ENCODE measurements around the gene PHTF2. TPM values are rescaled to one million over a fixed set of nuclear protein-coding genes. Genes with fewer than 3 reads are reported as not detected.
A peak's percentile ranks its signal among the peaks of the same experiment; 100 is the strongest.

PHTF2 gene
- total and polyA plus RNA-seq, 10 of the 15 experiments (the other 5 are each of a cell fraction or from before 2014, with no cell fraction given) = 12.9 to 41.8 (median 27.0) TPM

DNA sequence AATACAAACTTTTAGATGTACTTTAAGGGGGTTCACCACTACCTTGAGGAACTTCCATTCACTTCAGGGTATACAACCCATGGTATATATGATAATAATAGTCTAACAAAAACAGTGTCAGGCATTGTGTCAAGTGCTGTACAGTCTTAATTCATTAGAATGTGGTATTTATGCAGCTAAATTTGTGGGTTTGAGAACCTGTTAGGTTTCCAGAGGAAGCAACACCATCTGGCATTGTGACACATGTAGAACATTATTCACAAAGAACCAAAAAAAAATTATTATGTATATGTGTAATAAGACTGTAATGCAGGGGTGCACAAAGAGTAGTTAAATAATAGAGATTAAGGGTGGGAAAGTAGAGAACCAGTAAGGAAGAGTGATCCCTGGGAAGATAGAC is 26.7 kb upstream of the PHTF2 start:
- ChIA-PET RAD21 (ENCODE audit: unreplicated experiment) (no interaction called here), POLR2A (no interaction called here), SMC1A (ENCODE audit: uncharacterized antibody, unreplicated experiment) (interaction anchor here (1.0 kb wide), 1 partner anchor 13 kb away, joined by 4 read pairs; no protein-coding TSS in a partner anchor), CTCF (no interaction called here)
- H3K9ac ChIP-seq (ENCODE audit: control insufficient read depth, insufficient read depth, low read length) = no peak overlapping the region
- peaks cover 0 to 17% of the 10 kb centered on the region in 2 experiments; a peak in 2 of 4 replicates for H3K36me3 ChIP-seq (ENCODE audit: control insufficient read depth in 2 of 2, insufficient read depth in 2 of 2, low read length in 1 of 2)
- DNase-seq (ENCODE audit: low read depth, low spot score) (no peak), ATAC-seq (no peak), FAIRE-seq (peak; percentile 49)
- in situ Hi-C loops (cut with MboI) = no loop called here
- no peaks in the 10 kb centered on the region for H3K9me3 ChIP-seq (replicated peaks; ENCODE audit: control insufficient read depth, insufficient read depth, low read length)
- no peaks in the 10 kb centered on the region for H4K20me1 ChIP-seq (ENCODE audit: control insufficient read depth, insufficient read depth)
- no peaks in the 10 kb centered on the region for H3K79me2 ChIP-seq (ENCODE audit: control insufficient read depth, insufficient read depth, low read length)
- no peaks in the 10 kb centered on the region for H3K4me1 ChIP-seq (ENCODE audit: control insufficient read depth, insufficient read depth, low read length)
- H3K27ac ChIP-seq (ENCODE audit: control insufficient read depth, insufficient read depth) = no peak overlapping the region
- intact Hi-C loops (cut with micrococcal nuclease; ENCODE audit: unreplicated experiment) = no loop called here
- no peaks in the 10 kb centered on the region for H3K27me3 ChIP-seq (replicated peaks in 1 of 2; ENCODE audit: control insufficient read depth in 2 of 2, insufficient read depth in 2 of 2, low read length in 1 of 2)
- no TSS peak for BruUV-seq (replicated peaks)
- no peak overlapping the region for H2AFZ ChIP-seq (ENCODE audit: control insufficient read depth, low read depth, low read length)
- H3K4me3 ChIP-seq = no peak overlapping the region
- H3K4me2 ChIP-seq (ENCODE audit: control insufficient read depth, insufficient read depth) = no peak overlapping the region
- TF ChIP-seq BACH1 (IDR thresholded peaks at IDR 0.05; ENCODE audit: borderline replicate concordance) = no peak
- no peak for TF ChIP-seq NKRF (conservative IDR thresholded peaks at IDR 0.05)
- TF ChIP-seq, protein P1, sequence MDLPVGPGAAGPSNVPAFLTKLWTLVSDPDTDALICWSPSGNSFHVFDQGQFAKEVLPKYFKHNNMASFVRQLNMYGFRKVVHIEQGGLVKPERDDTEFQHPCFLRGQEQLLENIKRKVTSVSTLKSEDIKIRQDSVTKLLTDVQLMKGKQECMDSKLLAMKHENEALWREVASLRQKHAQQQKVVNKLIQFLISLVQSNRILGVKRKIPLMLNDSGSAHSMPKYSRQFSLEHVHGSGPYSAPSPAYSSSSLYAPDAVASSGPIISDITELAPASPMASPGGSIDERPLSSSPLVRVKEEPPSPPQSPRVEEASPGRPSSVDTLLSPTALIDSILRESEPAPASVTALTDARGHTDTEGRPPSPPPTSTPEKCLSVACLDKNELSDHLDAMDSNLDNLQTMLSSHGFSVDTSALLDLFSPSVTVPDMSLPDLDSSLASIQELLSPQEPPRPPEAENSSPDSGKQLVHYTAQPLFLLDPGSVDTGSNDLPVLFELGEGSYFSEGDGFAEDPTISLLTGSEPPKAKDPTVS (IDR thresholded peaks at IDR 0.05; ENCODE audit: low read depth, low read length) = no peak
- TF ChIP-seq CBX3 (IDR thresholded peaks at IDR 0.05; ENCODE audit: borderline replicate concordance, low read depth) = no peak
- TF ChIP-seq GABPA (IDR thresholded peaks at IDR 0.05; ENCODE audit: low read depth) = no peak
